GM12873 (cell line): ENCODE results near the gene EXD3.

ENCODE experiments used
- TF ChIP-seq, protein P1 (sequence below): IDR thresholded peaks from 2 replicates; pipeline ENCODE4 v1.5.1; 2012; ENCODE audit warnings: low read depth, mild to moderate bottlenecking, moderate library complexity, low read length, control low read depth; ENCODE audit not compliant: insufficient read depth; ENCODE audit errors: missing control alignments

The EXD3 gene

DNA sequence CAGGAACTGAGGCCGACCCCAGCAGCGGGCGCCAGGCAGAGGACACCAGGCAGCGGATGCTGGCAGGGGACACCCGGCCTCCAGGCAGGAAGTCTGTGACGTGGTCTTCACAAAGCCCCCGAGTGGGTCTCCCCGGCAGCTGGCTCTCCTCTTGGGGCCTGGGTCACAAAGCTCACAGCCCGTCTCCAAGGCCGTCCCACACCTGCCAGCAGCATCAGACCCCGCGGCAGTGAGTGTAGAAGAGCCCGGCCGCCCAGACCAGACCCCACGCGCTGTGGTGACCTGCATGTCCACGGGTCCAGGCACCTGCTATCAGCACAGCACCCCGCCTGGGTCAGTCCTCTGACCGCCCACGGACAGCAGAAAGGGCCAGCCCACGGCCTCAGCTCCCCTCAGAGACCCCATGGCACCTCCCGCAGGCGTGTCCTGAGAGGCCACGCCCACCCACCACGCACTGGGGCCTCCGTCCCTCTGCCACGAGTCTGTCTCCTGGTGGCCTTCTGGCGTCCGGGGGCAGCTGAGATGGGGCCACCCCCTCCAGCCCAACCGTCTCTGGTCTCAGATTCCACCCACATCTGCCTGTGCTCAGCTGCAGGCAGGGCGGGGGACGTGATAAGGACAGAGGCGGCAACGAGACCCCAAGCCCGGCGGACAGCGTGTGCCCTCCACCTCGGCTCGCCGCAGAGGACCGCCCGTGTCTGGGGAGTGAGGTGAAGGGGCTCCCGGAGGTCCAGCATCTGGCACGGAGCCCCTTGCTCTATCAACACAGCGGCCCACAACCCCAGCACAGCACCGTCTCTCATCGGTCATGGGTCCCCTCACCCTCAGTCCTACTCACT, 34.2 kb downstream of the EXD3 start:
- TF ChIP-seq, protein P1, sequence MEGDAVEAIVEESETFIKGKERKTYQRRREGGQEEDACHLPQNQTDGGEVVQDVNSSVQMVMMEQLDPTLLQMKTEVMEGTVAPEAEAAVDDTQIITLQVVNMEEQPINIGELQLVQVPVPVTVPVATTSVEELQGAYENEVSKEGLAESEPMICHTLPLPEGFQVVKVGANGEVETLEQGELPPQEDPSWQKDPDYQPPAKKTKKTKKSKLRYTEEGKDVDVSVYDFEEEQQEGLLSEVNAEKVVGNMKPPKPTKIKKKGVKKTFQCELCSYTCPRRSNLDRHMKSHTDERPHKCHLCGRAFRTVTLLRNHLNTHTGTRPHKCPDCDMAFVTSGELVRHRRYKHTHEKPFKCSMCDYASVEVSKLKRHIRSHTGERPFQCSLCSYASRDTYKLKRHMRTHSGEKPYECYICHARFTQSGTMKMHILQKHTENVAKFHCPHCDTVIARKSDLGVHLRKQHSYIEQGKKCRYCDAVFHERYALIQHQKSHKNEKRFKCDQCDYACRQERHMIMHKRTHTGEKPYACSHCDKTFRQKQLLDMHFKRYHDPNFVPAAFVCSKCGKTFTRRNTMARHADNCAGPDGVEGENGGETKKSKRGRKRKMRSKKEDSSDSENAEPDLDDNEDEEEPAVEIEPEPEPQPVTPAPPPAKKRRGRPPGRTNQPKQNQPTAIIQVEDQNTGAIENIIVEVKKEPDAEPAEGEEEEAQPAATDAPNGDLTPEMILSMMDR: no peak

DNA sequence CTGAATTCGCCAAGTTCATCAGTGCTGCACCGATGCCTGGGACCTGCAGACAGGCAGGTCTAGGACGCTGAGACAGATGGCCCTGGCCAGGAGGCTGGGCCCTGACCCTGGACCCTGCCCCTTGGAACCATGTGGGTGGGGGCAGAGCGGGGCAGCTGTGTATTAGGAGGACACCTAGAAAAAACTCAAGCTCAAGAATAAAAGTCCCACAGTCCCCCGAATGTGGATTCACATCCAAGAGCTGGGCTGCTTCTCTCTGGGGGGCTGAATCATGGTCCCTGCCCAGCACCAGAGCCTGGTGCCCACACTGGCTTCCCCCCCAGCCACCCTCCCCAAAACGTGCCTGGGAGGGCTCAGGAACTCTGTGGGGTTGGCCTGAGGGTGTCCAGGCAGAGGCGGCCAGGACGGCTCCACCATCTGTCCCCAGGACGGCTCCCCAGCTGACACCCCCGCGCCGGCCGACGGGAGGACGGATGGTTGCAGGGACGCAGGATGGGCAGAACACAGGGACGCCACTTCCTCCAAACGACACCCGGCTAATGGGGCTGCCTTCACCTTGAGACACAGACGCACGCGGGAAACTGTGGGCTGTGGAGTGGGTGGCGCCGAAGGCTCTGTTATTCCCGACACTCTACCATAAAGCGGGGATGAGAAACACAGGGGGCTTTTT, 34.9 kb downstream of the EXD3 start:
- TF ChIP-seq, protein P1: no peak

- TF ChIP-seq, protein P1: no peak
Measured at GRCh38 chr9:137387114-137387890, 35.7 kb downstream of the EXD3 start.

GRCh38 chr9:137385061-137385655, 37.8 kb downstream of the EXD3 start:
- TF ChIP-seq, protein P1: no peak

- TF ChIP-seq, protein P1: no peak
Measured at GRCh38 chr9:137383784-137384756, 38.9 kb downstream of the EXD3 start.

DNA sequence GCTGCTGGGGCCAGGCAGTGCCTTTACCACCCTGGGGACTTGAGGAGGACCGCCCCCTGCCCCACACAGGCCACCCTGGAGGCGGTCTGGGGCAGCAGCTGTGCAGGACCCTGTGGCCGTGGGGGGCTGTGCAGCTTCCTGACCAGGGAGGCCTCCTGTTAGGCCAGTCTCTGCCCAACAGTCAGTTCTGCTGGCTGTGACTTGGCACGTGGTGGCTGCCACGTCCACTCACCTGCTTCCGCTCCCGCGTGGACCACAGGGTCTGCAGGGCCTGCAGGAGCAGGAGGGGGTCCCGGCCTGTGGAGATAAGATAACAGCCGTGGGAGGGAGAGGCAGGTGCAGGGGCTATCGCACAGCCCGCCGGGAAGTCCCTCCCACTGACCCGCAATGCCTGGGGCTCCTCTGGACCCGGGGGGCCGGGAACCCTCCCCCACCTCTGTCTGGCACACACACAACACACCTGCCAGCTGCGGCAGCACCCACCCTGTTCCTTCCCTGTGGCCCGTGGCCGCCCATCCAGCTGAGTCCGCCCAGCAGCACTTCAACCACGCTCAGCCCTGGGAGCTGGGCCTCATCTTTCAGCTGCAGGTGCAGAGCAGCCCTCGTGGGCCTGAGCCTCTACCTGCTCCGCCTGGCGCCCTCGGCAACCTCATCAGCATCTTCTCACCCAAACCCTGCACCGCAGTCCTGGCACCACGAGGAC, 39.7 kb downstream of the EXD3 start:
- TF ChIP-seq, protein P1: no peak
